Endothelial cell of umbilical vein (primary cell): ENCODE data around the gene NDUFAB1. TPM values are rescaled to one million over a fixed set of nuclear protein-coding genes. Genes with fewer than 3 reads are reported as not detected.
A peak's percentile ranks its signal among the peaks of the same experiment; 100 is the strongest.

Experiments used
- BruUV-seq: library from RNA; stranded (reverse); fragments of 400-500 nt; replicated peaks from 2 replicates; lab custom pipeline; 2021; lab: Mats Ljungman, UMichigan
- CTCF ChIA-PET: fragments of 300-600, 350-600 bp; sonication (Branson Sonifier 250); formaldehyde crosslinking; loops from one replicate; lab custom pipeline; 2021; ENCODE audit warnings: antibody characterized with exemption, inconsistent platforms; lab: Charles Lee
- POLR2A ChIA-PET: fragments of 300-600, 350-600 bp; sonication (Branson Sonifier 250); formaldehyde crosslinking; loops from one replicate; lab custom pipeline; 2021; ENCODE audit warnings: antibody characterized with exemption, inconsistent platforms; lab: Charles Lee
- DNase-seq: peaks from one replicate; pipeline ENCODE4 v3.0.0-alpha.2; 2011; ENCODE audit warnings: low read depth, low spot score
- FAIRE-seq: peaks from 2 replicates; lab custom pipeline; 2011; peaks lifted over from hg19 to GRCh38; lab: Jason Lieb, UNC
- H2AFZ ChIP-seq: 2 replicates; pipeline ENCODE4 v1.6.0; 2012; ENCODE audit warnings: low read depth, low read length, control low read depth, inconsistent platforms
- H3K27ac ChIP-seq: 2 replicates; pipeline ENCODE4 v1.5.1; 2011; ENCODE audit warnings: low read depth, mild to moderate bottlenecking, control low read depth, low read length, moderate library complexity; ENCODE audit not compliant: insufficient read depth
- H3K27me3 ChIP-seq, 2 experiments: 2 replicates each; pipeline versions ENCODE4 v1.6.0 to v1.6.1; 2011; ENCODE audit warnings: low read length in 2 of 2, mixed read lengths in 1 of 2; ENCODE audit not compliant: control insufficient read depth in 2 of 2, insufficient read depth in 2 of 2
- H3K36me3 ChIP-seq, 2 experiments: 2 replicates in 1 of 2; 3 replicates in 1 of 2; pipeline ENCODE4 v1.5.1; 2011; ENCODE audit warnings: low read length in 2 of 2, mild to moderate bottlenecking in 1 of 2, moderate library complexity in 1 of 2; ENCODE audit not compliant: control insufficient read depth in 2 of 2, insufficient read depth in 2 of 2; ENCODE audit errors: extremely low read depth in 1 of 2
- H3K4me1 ChIP-seq: 3 replicates; pipeline ENCODE4 v1.5.1; 2011; ENCODE audit warnings: mild to moderate bottlenecking, low read length; ENCODE audit not compliant: control insufficient read depth, insufficient read depth; ENCODE audit errors: extremely low read depth
- H3K4me2 ChIP-seq: 2 replicates; pipeline ENCODE4 v1.6.1; 2011; ENCODE audit warnings: low read length, control low read depth, mixed read lengths; ENCODE audit not compliant: insufficient read depth
- H3K4me3 ChIP-seq, 3 experiments: fragments of 200-600 bp in 1 of 3; sonication (generic), shearing (Covaris generic) in 1 of 3; replicated peaks in 1 of 3; 2 replicates each; pipeline ENCODE4 v1.5.1; 2011 to 2016; ENCODE audit warnings: control low read depth in 3 of 3, low read length in 3 of 3, mild to moderate bottlenecking in 2 of 3, inconsistent platforms in 1 of 3, low read depth in 1 of 3, moderate library complexity in 1 of 3; ENCODE audit not compliant: insufficient read depth in 1 of 3
- H3K79me2 ChIP-seq: 2 replicates; pipeline ENCODE4 v1.6.0; 2012; ENCODE audit warnings: low read length, inconsistent platforms; ENCODE audit not compliant: control insufficient read depth, insufficient read depth
- H3K9ac ChIP-seq: replicated peaks from 2 replicates; pipeline ENCODE3; 2011; ENCODE audit warnings: low read length, control low read depth; ENCODE audit not compliant: insufficient read depth; ENCODE audit errors: extremely low read depth
- H3K9me1 ChIP-seq: replicated peaks from 3 replicates; pipeline ENCODE4 v1.6.0; 2011; ENCODE audit warnings: mild to moderate bottlenecking, low read length; ENCODE audit not compliant: control insufficient read depth, insufficient read depth; ENCODE audit errors: extremely low read depth
- H3K9me3 ChIP-seq: replicated peaks from 2 replicates; pipeline ENCODE4 v1.5.1; 2012; ENCODE audit warnings: low read length, inconsistent platforms; ENCODE audit not compliant: control insufficient read depth, insufficient read depth
- H4K20me1 ChIP-seq: replicated peaks from 2 replicates; pipeline ENCODE3; 2011; ENCODE audit warnings: mild to moderate bottlenecking, low read length; ENCODE audit not compliant: control insufficient read depth, insufficient read depth; ENCODE audit errors: extremely low read depth
- CTCF ChIP-seq, 2 donors: IDR thresholded peaks; 1 replicate in 1 of 2; 2 replicates in 1 of 2; pipeline ENCODE4 v1.5.1; 2011; ENCODE audit warnings: low read length in 2 of 2, mild to moderate bottlenecking in 2 of 2, moderate library complexity in 2 of 2, control low read depth in 1 of 2, inconsistent platforms in 1 of 2, low read depth in 1 of 2; ENCODE audit not compliant: insufficient read depth in 1 of 2; ENCODE audit errors: extremely low read depth in 1 of 2
- GATA2 ChIP-seq: IDR thresholded peaks from 2 replicates; pipeline ENCODE4 v1.7.0; 2011; ENCODE audit warnings: low read depth, mild to moderate bottlenecking, moderate library complexity, mixed read lengths, low read length; ENCODE audit not compliant: insufficient read length, insufficient read depth
- JUN ChIP-seq: IDR thresholded peaks from 2 replicates; pipeline ENCODE4 v1.6.1; 2011; ENCODE audit warnings: borderline replicate concordance, low read depth; ENCODE audit not compliant: insufficient read length, insufficient read depth
- MAX ChIP-seq: IDR thresholded peaks from 2 replicates; pipeline ENCODE4 v1.6.1; 2011; ENCODE audit not compliant: insufficient read depth, insufficient read length
- MYC ChIP-seq: IDR thresholded peaks from one replicate; pipeline ENCODE4 v1.6.1; 2011; ENCODE audit warnings: mild to moderate bottlenecking, low read depth, low read length
- POLR2A ChIP-seq: IDR thresholded peaks from 2 replicates; pipeline ENCODE4 v1.6.1; 2012; ENCODE audit warnings: low read depth, mild to moderate bottlenecking, control low read depth, low read length
- POLR2AphosphoS5 ChIP-seq: IDR thresholded peaks from 2 replicates; pipeline ENCODE4 v1.6.1; 2012; ENCODE audit warnings: low read depth, mild to moderate bottlenecking, control low read depth, low read length, moderate library complexity; ENCODE audit not compliant: insufficient read depth
- dilution Hi-C: fragments of 300-500 bp; cut with MboI; formaldehyde crosslinking; loops from one replicate; pipeline ENCODE4 v1.15.0; 2019; ENCODE audit warnings: low sequenced_read_pairs; ENCODE audit not compliant: extremely low pct_ligation_motif_present
- intact Hi-C: fragments of 100-400 bp; cut with micrococcal nuclease; formaldehyde crosslinking; loops from one replicate; pipeline ENCODE4 v1.10.0; 2022
- polyA plus RNA-seq, 4 experiments: library from polyadenylated mRNA; depleted of rRNA in 3 of 4; stranded (reverse) in 3 of 4; unstranded in 1 of 4; fragments of >200 nt; gene quantifications; 2 replicates each; pipeline versions ENCODE4 v1.2.1 to v1.2.3, GENCODE V29; 2011 to 2012; ENCODE audit warnings: missing spikeins in 1 of 4
- total RNA-seq: library from RNA; stranded (reverse); gene quantifications from 2 replicates; pipeline ENCODE4 v1.2.3, GENCODE V29; 2021

NDUFAB1 gene
- total and polyA plus RNA-seq, 2 donors (not counting 3 experiments of a cell fraction or from before 2014, with no cell fraction given): 112 to 228 TPM

DNA sequence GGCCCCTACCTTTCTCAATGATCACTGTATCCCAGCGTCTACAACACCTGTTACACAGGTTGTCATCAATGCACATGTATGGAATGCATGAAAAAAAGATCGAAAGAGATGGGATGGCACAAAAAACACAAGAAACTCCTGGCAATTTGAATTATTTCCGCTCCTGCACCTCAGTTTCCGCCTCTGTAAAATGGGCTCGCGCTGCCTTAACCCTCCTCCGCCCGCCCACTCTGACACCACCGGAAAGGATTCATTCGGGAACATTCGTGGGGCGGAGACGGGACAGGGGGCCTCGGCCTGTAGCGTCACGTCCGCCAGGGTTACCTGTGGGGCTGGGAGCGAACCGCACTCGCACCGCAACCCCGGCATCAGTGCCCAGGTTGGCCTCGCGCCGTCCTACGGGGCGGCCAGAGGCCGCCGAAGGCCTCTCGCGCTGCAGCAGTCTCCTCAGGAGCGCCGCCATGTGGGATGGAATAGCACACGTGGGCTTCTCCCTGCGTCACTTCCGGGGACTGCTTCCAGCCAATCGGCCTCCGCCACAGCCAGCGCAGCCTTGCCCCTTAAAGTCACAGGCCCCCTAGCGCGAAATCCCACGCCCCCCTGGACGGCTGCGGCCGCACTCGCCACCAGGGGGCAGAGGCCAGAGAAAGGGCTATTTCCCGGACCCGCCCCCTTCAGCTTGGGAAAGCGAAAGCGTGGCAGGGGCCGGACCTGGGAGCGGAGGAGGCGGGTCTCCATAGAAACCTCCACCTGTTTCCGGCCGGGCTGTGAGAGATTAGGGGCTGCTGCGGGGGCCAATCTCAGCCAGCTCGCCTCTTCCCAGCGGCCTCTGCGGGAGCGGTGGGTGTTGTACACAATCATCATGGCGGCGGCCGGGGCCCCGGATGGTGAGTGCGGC is 39.0 kb downstream of the NDUFAB1 start, which contains the start of the genes EARS2 and UBFD1:
TSS of gene EARS2 (minus strand) at position 470 of the 898 bp plus-strand sequence. CDS start at position 463, 7 bp downstream.
TSS of gene UBFD1 (plus strand) at position 847 of the 898 bp plus-strand sequence. CDS start at position 863, 16 bp downstream.
- DNase-seq (peak; percentile 100), FAIRE-seq (peak; percentile 97)
- H3K79me2 ChIP-seq: peaks cover 30% of the 10 kb centered on the region
- peak within 1 kb of the TSS; percentile 74 to 92 (median 86) for H3K4me3 ChIP-seq
- ChIA-PET POLR2A (interaction anchor here (0.9 to 1.2 kb wide), 2 partner anchors 17 to 65 kb away, joined by 4 to 5 read pairs; no protein-coding TSS in a partner anchor), CTCF (interaction anchor here (0.8 to 1.6 kb wide), 13 partner anchors 11 to 171 kb away, joined by 3 to 11 read pairs (median 5); partner anchors contain the start of genes DCTN5 and PALB2)
- H2AFZ ChIP-seq: peak within 1 kb of the TSS; percentile 83
- H3K27me3 ChIP-seq: no peaks in the 10 kb centered on the region
- H3K4me2 ChIP-seq: peak within 1 kb of the TSS; percentile 91
- H3K9me1 ChIP-seq: no peaks in the 10 kb centered on the region
- H3K27ac ChIP-seq: peak within 1 kb of the TSS; percentile 74
- peaks cover 4 to 7% of the 10 kb centered on the region in 2 experiments for H3K36me3 ChIP-seq
- dilution Hi-C loops: no loop called here
- TF ChIP-seq POLR2AphosphoS5 (peak; percentile 84), MAX (peak; percentile 96), POLR2A (peak; percentile 71), MYC (peak; percentile 75), CTCF (IDR thresholded peaks at IDR 0.05; ENCODE audit: extremely low read depth in 1 of 2, insufficient read depth in 1 of 2, low read depth in 1 of 2, low read length in 2 of 2) (peak; percentile 98 to 100), JUN (no peak), GATA2 (no peak)
- intact Hi-C loops: loop anchor here (1.0 to 2.0 kb wide), 12 partner anchors 39 to 982 kb away; partner anchors contain the start of genes COG7, DCTN5, GGA2 and NDUFAB1
- no peaks in the 10 kb centered on the region for H3K9me3 ChIP-seq
- peaks cover 12% of the 10 kb centered on the region for H3K4me1 ChIP-seq
- TSS peak; percentile 73 for BruUV-seq
- H4K20me1 ChIP-seq: no peaks in the 10 kb centered on the region
- H3K9ac ChIP-seq: peak within 1 kb of the TSS; percentile 87
